OCI-LY7 (cell line): Measurements from ENCODE around the gene CTBP1. TPM values are rescaled to one million over a fixed set of nuclear protein-coding genes. Genes with fewer than 3 reads are reported as not detected.

Source experiments
- BruUV-seq: library from RNA; stranded (reverse); fragments of 400-500 nt; replicated peaks from 2 replicates; lab custom pipeline; 2021; lab: Mats Ljungman, UMichigan
- CTCF ChIA-PET: fragments of 300-600 bp; sonication (Branson Sonifier 250); formaldehyde crosslinking; loops from one replicate; lab custom pipeline; 2022; ENCODE audit warnings: antibody characterized with exemption; ENCODE audit not compliant: unreplicated experiment; lab: Charles Lee
- POLR2A ChIA-PET: fragments of 300-600 bp; sonication (Branson Sonifier 250); formaldehyde crosslinking; loops from one replicate; lab custom pipeline; 2022; ENCODE audit warnings: antibody characterized with exemption; lab: Charles Lee
- DNase-seq: peaks from one replicate; pipeline ENCODE4 v3.0.0-alpha.2; 2015; ENCODE audit warnings: low spot score
- H2AFZ ChIP-seq: fragments of 200-600 bp; sonication (generic), shearing (Covaris generic); 2 replicates; pipeline ENCODE4 v1.6.1; 2014; ENCODE audit warnings: mild to moderate bottlenecking, antibody characterized with exemption, low read length, moderate library complexity
- H3K27ac ChIP-seq: fragments of 200-600 bp; sonication (generic); 2 replicates; pipeline ENCODE4 v1.5.1; 2014; ENCODE audit warnings: mixed run types, low read depth, mild to moderate bottlenecking, moderate library complexity, low read length, inconsistent platforms; ENCODE audit not compliant: poor library complexity, severe bottlenecking
- H3K36me3 ChIP-seq: fragments of 200-600 bp; sonication (generic); 2 replicates; pipeline ENCODE4 v1.6.1; 2014; ENCODE audit warnings: mild to moderate bottlenecking, antibody characterized with exemption, low read length, moderate library complexity, mixed read lengths; ENCODE audit not compliant: insufficient read depth
- H3K4me1 ChIP-seq: fragments of 200-600 bp; sonication (generic); 2 replicates; pipeline ENCODE4 v1.5.1; 2014; ENCODE audit warnings: mild to moderate bottlenecking, low read length; ENCODE audit not compliant: insufficient read depth, poor library complexity, severe bottlenecking
- H3K4me2 ChIP-seq: fragments of 200-600 bp; sonication (generic); 2 replicates; pipeline ENCODE4 v1.6.1; 2014; ENCODE audit warnings: mild to moderate bottlenecking, low read length
- H3K4me3 ChIP-seq: fragments of 200-600 bp; sonication (generic); 2 replicates; pipeline ENCODE4 v1.5.1; 2014; ENCODE audit warnings: mild to moderate bottlenecking, low read depth, low read length; ENCODE audit not compliant: poor library complexity, severe bottlenecking
- H3K79me2 ChIP-seq: fragments of 200-600 bp; sonication (generic); 2 replicates; pipeline ENCODE4 v1.6.1; 2016; ENCODE audit warnings: low read depth, mild to moderate bottlenecking, low read length, moderate library complexity, mixed read lengths; ENCODE audit not compliant: insufficient read depth
- H3K9me2 ChIP-seq: fragments of 200-600 bp; sonication (generic); 2 replicates; pipeline ENCODE4 v1.6.1; 2016; ENCODE audit warnings: mild to moderate bottlenecking, low read length, mixed read lengths; ENCODE audit not compliant: insufficient read depth
- H3K9me3 ChIP-seq: fragments of 200-600 bp; sonication (generic); 2 replicates; pipeline ENCODE4 v1.6.1; 2014; ENCODE audit warnings: mild to moderate bottlenecking, mixed run types, low read length, mixed read lengths
- H4K20me1 ChIP-seq: fragments of 200-600 bp; sonication (generic); 2 replicates; pipeline ENCODE4 v1.6.1; 2014; ENCODE audit warnings: mild to moderate bottlenecking, antibody characterized with exemption, low read length, moderate library complexity, mixed read lengths; ENCODE audit not compliant: insufficient read depth
- EZH2phosphoT487 ChIP-seq: fragments of 200-600 bp; sonication (generic); IDR thresholded peaks from 2 replicates; pipeline ENCODE4 v1.6.1; 2018; ENCODE audit warnings: low read depth, borderline replicate concordance, mild to moderate bottlenecking, mixed run types, antibody characterized with exemption, low read length, moderate library complexity, mixed read lengths
- intact Hi-C: fragments of 100-400 bp; cut with micrococcal nuclease; formaldehyde crosslinking; loops from one replicate; pipeline ENCODE4 v1.10.0; 2022; ENCODE audit not compliant: unreplicated experiment
- total RNA-seq, 2 experiments: library from RNA; depleted of rRNA in 1 of 2; stranded (reverse); fragments of >200 nt in 1 of 2; shearing (Covaris generic) in 1 of 2; gene quantifications; 2 replicates each; pipeline ENCODE4 v1.2.3, GENCODE V29; 2014 to 2022
- TF ChIP-seq, protein P1 (sequence below): fragments of 200-600 bp; sonication (generic); conservative IDR thresholded peaks from 2 replicates; pipeline ENCODE4 v1.5.1; 2014; ENCODE audit warnings: mild to moderate bottlenecking, antibody characterized with exemption, low read length, moderate library complexity, mixed read lengths

Gene CTBP1
- total RNA-seq, 2 experiments from 2014 or later: 238 to 311 TPM

DNA sequence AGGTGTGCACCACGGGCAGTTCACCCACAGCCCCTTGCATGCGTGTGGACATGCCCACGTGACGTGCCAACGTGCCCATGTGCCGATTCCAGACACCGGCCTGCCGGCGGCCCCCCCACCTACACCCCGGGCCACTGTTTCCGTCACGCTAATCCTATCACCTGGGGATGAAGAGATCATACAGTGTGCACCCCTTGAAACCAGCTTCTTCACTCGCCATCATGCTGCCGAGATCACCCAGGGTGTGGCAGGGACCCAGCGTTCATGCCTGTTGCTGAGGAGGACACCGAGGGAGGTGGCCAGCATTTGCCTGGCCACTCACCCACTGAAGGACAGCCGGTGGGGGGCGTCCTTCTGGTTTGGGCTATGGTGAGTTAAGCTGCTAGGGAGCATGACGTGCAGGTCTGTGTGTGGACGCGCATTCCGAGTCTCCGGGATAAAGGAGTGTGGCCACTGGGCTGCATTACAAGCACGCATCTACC lies 14.1 kb downstream of the CTBP1 start:
- no peaks in the 10 kb centered on the region for H3K9me3 ChIP-seq
- intact Hi-C loops: no loop called here
- H2AFZ ChIP-seq: no peak overlapping the region
- peaks cover 89% of the 10 kb centered on the region for H3K36me3 ChIP-seq
- TF ChIP-seq, protein P1, sequence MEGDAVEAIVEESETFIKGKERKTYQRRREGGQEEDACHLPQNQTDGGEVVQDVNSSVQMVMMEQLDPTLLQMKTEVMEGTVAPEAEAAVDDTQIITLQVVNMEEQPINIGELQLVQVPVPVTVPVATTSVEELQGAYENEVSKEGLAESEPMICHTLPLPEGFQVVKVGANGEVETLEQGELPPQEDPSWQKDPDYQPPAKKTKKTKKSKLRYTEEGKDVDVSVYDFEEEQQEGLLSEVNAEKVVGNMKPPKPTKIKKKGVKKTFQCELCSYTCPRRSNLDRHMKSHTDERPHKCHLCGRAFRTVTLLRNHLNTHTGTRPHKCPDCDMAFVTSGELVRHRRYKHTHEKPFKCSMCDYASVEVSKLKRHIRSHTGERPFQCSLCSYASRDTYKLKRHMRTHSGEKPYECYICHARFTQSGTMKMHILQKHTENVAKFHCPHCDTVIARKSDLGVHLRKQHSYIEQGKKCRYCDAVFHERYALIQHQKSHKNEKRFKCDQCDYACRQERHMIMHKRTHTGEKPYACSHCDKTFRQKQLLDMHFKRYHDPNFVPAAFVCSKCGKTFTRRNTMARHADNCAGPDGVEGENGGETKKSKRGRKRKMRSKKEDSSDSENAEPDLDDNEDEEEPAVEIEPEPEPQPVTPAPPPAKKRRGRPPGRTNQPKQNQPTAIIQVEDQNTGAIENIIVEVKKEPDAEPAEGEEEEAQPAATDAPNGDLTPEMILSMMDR: no peak
- no peak for TF ChIP-seq EZH2phosphoT487
- POLR2A ChIA-PET: no interaction called here
- H4K20me1 ChIP-seq: no peaks in the 10 kb centered on the region
- CTCF ChIA-PET: no interaction called here
- no peak overlapping the region for H3K27ac ChIP-seq
- no TSS peak for BruUV-seq
- no peaks in the 10 kb centered on the region for H3K4me1 ChIP-seq
- no peak overlapping the region for H3K4me3 ChIP-seq
- H3K4me2 ChIP-seq: no peak overlapping the region
- H3K9me2 ChIP-seq: no peaks in the 10 kb centered on the region
- H3K79me2 ChIP-seq: no peaks in the 10 kb centered on the region
- DNase-seq: no peak

DNA sequence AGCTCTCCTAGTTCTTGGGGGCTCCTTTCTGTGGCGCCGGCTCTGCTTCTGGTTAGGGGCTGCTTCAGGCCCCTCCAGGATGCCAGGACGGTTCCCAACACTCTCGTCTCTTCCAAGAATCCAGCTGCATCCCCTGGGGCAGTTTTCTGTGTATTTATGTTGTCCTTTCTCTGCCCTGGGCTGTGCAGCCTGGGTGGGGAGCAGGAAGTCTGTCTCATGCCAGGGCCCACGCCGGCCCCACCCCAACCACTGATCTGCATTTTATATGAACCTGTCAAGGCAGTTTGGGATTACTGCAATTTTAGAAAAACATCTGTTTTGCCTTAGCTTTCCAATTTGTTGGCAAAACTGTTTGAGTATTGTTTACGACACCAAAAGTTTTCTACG lies 14.6 kb downstream of the CTBP1 start:
- H3K4me1 ChIP-seq: no peaks in the 10 kb centered on the region
- peaks cover 90% of the 10 kb centered on the region for H3K36me3 ChIP-seq
- H3K27ac ChIP-seq: no peak overlapping the region
- H3K79me2 ChIP-seq: no peaks in the 10 kb centered on the region
- intact Hi-C loops: no loop called here
- ChIA-PET CTCF (no interaction called here), POLR2A (no interaction called here)
- H2AFZ ChIP-seq: no peak overlapping the region
- DNase-seq: no peak
- no peak overlapping the region for H3K4me2 ChIP-seq
- no peak overlapping the region for H3K4me3 ChIP-seq
- no peaks in the 10 kb centered on the region for H3K9me2 ChIP-seq
- TF ChIP-seq, protein P1: no peak
- TF ChIP-seq EZH2phosphoT487: no peak
- BruUV-seq: no TSS peak
- no peaks in the 10 kb centered on the region for H4K20me1 ChIP-seq
- no peaks in the 10 kb centered on the region for H3K9me3 ChIP-seq

DNA sequence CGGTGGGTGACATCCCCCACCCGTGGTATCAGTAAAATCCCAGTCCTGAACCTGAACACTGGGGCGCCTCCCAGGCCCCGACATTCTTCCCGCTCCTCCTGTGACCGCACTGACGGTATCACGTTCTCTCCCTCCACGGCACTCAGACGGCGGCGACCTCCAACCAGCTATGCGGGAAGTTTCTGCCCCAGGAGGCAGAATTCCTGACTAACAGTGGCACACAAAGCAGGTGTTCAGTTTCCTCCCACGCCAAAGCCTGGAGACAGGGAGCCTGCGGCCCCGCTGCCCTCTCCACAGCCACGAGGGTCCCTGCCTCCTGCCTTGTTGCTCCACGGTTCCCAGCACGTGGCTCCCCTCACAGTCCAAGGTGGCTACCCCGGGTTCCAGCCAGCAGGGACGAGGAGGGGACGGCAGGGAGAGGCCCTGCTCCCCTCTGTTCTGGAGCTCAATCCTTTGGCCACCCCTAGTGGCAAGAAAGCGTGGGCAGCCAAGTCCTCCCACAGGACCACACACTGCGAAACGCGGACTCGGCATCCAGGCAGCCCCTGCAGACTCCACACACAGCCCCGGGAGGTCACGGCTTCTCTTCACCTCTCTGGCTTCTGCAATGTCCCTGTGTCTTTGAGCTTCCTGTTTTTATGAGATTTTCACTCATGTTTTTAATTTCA lies 15.2 kb downstream of the CTBP1 start:
- no peak for DNase-seq
- intact Hi-C loops: no loop called here
- no peak overlapping the region for H3K4me3 ChIP-seq
- TF ChIP-seq, protein P1: 0 out of 2 replicates have a peak, but pooled peaks have one; percentile 13
- TF ChIP-seq EZH2phosphoT487: no peak
- no peaks in the 10 kb centered on the region for H3K9me2 ChIP-seq
- no peaks in the 10 kb centered on the region for H4K20me1 ChIP-seq
- POLR2A ChIA-PET: no interaction called here
- H3K36me3 ChIP-seq: peaks cover 94% of the 10 kb centered on the region
- no peaks in the 10 kb centered on the region for H3K4me1 ChIP-seq
- CTCF ChIA-PET: no interaction called here
- BruUV-seq: no TSS peak
- no peak overlapping the region for H2AFZ ChIP-seq
- no peaks in the 10 kb centered on the region for H3K79me2 ChIP-seq
- no peaks in the 10 kb centered on the region for H3K9me3 ChIP-seq
- H3K27ac ChIP-seq: no peak overlapping the region
- H3K4me2 ChIP-seq: no peak overlapping the region
